Measurements from ENCODE around the gene NUDT9.

DNA sequence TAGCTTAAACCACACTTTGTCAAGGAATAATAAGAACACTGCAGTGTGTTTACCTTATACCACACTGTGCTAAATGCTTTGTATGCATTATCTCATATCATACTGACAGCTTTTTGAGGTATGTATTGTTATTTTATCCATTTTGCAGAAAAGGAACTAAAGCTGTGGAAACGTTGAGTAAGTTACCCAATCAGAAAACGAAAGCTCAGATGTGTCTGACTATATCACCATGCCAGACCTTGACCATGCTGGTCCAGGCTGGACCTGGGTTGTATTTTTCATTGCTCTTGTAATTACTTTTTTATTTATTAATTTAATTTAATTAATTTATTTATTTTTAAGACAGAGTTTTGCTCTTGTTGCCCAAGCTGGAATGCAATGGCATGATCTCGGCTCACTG is 33.5 kb upstream of the NUDT9 start:
- TF ChIP-seq POLR2AphosphoS5 (IDR thresholded peaks at IDR 0.05; ENCODE audit: low read depth, low read length) (no peak), POLR2A (IDR thresholded peaks at IDR 0.05; ENCODE audit: low read depth, low read length) (no peak)
